Stimulated activated CD4-positive, alpha-beta T cell treated with anti-CD3 and anti-CD28 coated beads, Interleukin-12 subunit alpha, Interleukin-12 subunit beta, amount 100 ng/mL, for 24 hours (primary cell): ENCODE results near the gene ARMC6.

Experiments used
- DNase-seq, 2 experiments: peaks; one replicate each; pipeline ENCODE4 v3.0.0-alpha.2; 2020; ENCODE audit warnings: low read depth in 2 of 2

ARMC6 gene

DNA sequence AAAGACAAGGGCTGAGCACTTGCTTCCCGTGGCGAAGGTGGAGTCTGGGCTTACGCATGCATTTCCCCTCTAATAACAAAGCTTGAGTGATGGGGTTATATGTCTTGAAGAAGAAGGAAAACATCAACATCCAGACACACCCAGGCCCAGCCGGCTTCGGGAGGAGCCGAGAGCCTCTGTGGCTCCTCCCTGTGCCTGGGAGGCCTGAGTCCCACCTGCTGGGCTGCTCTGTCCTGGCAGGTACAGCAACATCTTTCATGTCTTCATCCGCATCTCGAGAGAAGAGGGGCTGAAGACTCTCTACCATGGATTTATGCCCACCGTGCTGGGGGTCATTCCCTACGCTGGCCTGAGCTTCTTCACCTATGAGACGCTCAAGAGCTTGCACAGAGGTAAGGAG is 74.3 kb downstream of the ARMC6 start:
- DNase-seq = no peak
